DOHH2 (cell line): ENCODE measurements around the gene TMEM272.

ENCODE experiments used
- EZH2phosphoT487 ChIP-seq: fragments of 200-600 bp; sonication (generic); IDR thresholded peaks from 2 replicates; pipeline ENCODE4 v1.6.1; 2017; ENCODE audit warnings: borderline replicate concordance, mild to moderate bottlenecking, antibody characterized with exemption, low read length, moderate library complexity, mixed read lengths
- TF ChIP-seq, protein P1 (sequence below): fragments of 200-600 bp; sonication (generic); IDR thresholded peaks from one replicate; pipeline ENCODE4 v1.5.1; 2014; ENCODE audit warnings: antibody characterized with exemption, mild to moderate bottlenecking, low read depth, low read length; ENCODE audit not compliant: poor library complexity, severe bottlenecking

- TF ChIP-seq, protein P1, sequence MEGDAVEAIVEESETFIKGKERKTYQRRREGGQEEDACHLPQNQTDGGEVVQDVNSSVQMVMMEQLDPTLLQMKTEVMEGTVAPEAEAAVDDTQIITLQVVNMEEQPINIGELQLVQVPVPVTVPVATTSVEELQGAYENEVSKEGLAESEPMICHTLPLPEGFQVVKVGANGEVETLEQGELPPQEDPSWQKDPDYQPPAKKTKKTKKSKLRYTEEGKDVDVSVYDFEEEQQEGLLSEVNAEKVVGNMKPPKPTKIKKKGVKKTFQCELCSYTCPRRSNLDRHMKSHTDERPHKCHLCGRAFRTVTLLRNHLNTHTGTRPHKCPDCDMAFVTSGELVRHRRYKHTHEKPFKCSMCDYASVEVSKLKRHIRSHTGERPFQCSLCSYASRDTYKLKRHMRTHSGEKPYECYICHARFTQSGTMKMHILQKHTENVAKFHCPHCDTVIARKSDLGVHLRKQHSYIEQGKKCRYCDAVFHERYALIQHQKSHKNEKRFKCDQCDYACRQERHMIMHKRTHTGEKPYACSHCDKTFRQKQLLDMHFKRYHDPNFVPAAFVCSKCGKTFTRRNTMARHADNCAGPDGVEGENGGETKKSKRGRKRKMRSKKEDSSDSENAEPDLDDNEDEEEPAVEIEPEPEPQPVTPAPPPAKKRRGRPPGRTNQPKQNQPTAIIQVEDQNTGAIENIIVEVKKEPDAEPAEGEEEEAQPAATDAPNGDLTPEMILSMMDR, result no peak
- TF ChIP-seq EZH2phosphoT487, result no peak
These were observed 25.4 kb downstream of the TMEM272 start for GRCh38 chr13:51819544-51819943.
